K562 (cell line): ENCODE results near the gene TEX38.

Experiments used
- ETV6 ChIP-seq, 3 experiments: fragments of 150-350 bp in 1 of 3; sonication (generic) in 1 of 3; formaldehyde crosslinking in 1 of 3; IDR thresholded peaks; 2 replicates each; pipeline versions ENCODE4 v1.6.1 to v1.8.0; 2014 to 2022; ENCODE audit warnings: borderline replicate concordance in 2 of 3, low read depth in 2 of 3, antibody characterized with exemption in 1 of 3, low read length in 1 of 3, mild to moderate bottlenecking in 1 of 3, missing genetic modification reagents in 1 of 3
- MAZ ChIP-seq, 2 experiments: fragments of 450-650 bp in 1 of 2; sonication (generic) in 1 of 2; formaldehyde crosslinking; IDR thresholded peaks in 1 of 2; conservative IDR thresholded peaks in 1 of 2; 2 replicates each; pipeline versions ENCODE4 v1.4.0 to v1.5.0; 2020; ENCODE audit warnings: mild to moderate bottlenecking in 1 of 2, missing genetic modification reagents in 1 of 2
- POLR2A ChIP-seq: fragments of 450-650 bp; conservative IDR thresholded peaks from 2 replicates; pipeline ENCODE4 v1.6.1; 2016
- PRDM10 ChIP-seq: fragments of 450-650 bp; IDR thresholded peaks from 2 replicates; pipeline ENCODE4 v1.6.1; 2018; ENCODE audit not compliant: partially characterized antibody
- ZNF318 ChIP-seq, 2 experiments: fragments of 450-650 bp; IDR thresholded peaks; 2 replicates each; pipeline ENCODE4 v1.6.1; 2016; ENCODE audit warnings: mild to moderate bottlenecking in 2 of 2, borderline replicate concordance in 1 of 2, low read depth in 1 of 2, moderate library complexity in 1 of 2
- ZNF785 ChIP-seq: fragments of 250-450 bp; sonication (Bioruptor Pico); IDR thresholded peaks from 2 replicates; pipeline ENCODE4 v1.4.0; 2020; ENCODE audit warnings: mild to moderate bottlenecking

- TF ChIP-seq ETV6 (IDR thresholded peaks at IDR 0.05; ENCODE audit: borderline replicate concordance in 1 of 2, low read depth in 2 of 2, low read length in 1 of 2) = no peak
- no peak for TF ChIP-seq ETV6 (CRISPR knock-in tag; IDR thresholded peaks at IDR 0.05; ENCODE audit: borderline replicate concordance)
- TF ChIP-seq ZNF318 (IDR thresholded peaks at IDR 0.05; ENCODE audit: borderline replicate concordance in 1 of 2, low read depth in 1 of 2) = no peak
- TF ChIP-seq PRDM10 = no peak
- no peak for TF ChIP-seq ZNF785 (CRISPR knock-in tag)
- no peak for TF ChIP-seq POLR2A
- TF ChIP-seq MAZ (CRISPR knock-in tag; conservative IDR thresholded peaks at IDR 0.05 in 1 of 2, IDR thresholded peaks at IDR 0.05 in 1 of 2) = no peak
Measured at GRCh38 chr1:46687921-46688509, 16.4 kb downstream of the TEX38 start.
